HUES64 (cell line): Measurements from ENCODE around the gene GALNT6.
A peak's percentile ranks its signal among the peaks of the same experiment; 100 is the strongest.
"Not testable (repeated sequence)": the region's sequence is repeated elsewhere in the genome, so short reads cannot be mapped to it uniquely, and the experiment has no call there.

ENCODE experiments used
- H3K27ac ChIP-seq: 2 replicates; pipeline ENCODE4 v1.7.0; 2013; ENCODE audit warnings: low read depth, low read length, inconsistent platforms
- H3K27me3 ChIP-seq: 2 replicates; pipeline ENCODE4 v1.6.1; 2013; ENCODE audit warnings: mild to moderate bottlenecking, low read length; ENCODE audit not compliant: insufficient read depth
- H3K36me3 ChIP-seq: 2 replicates; pipeline ENCODE4 v1.6.1; 2013; ENCODE audit warnings: mild to moderate bottlenecking, low read length; ENCODE audit not compliant: insufficient read depth
- H3K4me1 ChIP-seq: 2 replicates; pipeline ENCODE4 v1.6.1; 2013; ENCODE audit warnings: mild to moderate bottlenecking, low read length, moderate library complexity; ENCODE audit not compliant: insufficient read depth
- H3K4me3 ChIP-seq: 2 replicates; pipeline ENCODE4 v1.5.1; 2013; ENCODE audit warnings: mild to moderate bottlenecking, low read length, moderate library complexity
- H3K9ac ChIP-seq: 2 replicates; pipeline ENCODE4 v1.6.1; 2013; ENCODE audit warnings: mild to moderate bottlenecking, low read depth, low read length
- H3K9me3 ChIP-seq: 2 replicates; pipeline ENCODE4 v1.6.1; 2013; ENCODE audit warnings: low read depth, low read length; ENCODE audit not compliant: insufficient read depth
- WGBS: fragments of 150-250, 120-280 bp; methylation state at CpG from one replicate; pipeline ENCODE4 v1.1.7; 2013; ENCODE audit warnings: missing lambda C conversion rate; 5-methylcytosine and 5-hydroxymethylcytosine counted together

The GALNT6 gene

GRCh38 chr12:51320695-51321320 is 70.4 kb downstream of the GALNT6 start:
- H3K27ac ChIP-seq = peak overlapping the region; percentile 91
- no peaks in the 10 kb centered on the region for H3K9me3 ChIP-seq
- peak overlapping the region; percentile 67 for H3K9ac ChIP-seq
- peak overlapping the region; percentile 30; the same call in 1 of the 2 replicates for H3K4me3 ChIP-seq
- WGBS = 14% methylated on average over 3 of the region's 3 CpGs
- no peaks in the 10 kb centered on the region for H3K36me3 ChIP-seq
- no peaks in the 10 kb centered on the region for H3K27me3 ChIP-seq
- H3K4me1 ChIP-seq = peaks cover 43% of the 10 kb centered on the region

DNA sequence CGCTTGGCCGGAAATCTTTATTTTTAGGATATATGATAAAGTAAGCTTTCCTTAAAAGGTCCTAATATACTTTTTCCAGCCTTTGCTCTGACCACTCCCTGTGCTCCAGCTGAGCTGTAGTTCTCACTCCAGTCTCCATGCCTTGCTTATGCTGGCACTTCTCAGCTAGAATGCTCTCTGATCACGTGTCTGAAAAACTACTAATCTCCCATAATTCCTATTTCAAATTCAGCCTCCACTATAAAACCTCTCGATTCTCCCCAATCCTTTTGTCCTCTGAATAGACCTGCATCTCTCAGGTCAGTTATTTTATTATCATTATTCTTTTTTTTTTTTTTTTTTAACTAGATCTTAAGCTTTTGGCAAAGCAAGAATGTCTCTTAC is 70.9 kb downstream of the GALNT6 start:
- 33% methylated on average over 2 of the region's 4 CpGs for WGBS
- Histone ChIP-seq H3K27ac (peak overlapping the region; percentile 85), H3K27me3 (no peaks in the 10 kb centered on the region), H3K9ac (no peak overlapping the region), H3K36me3 (no peaks in the 10 kb centered on the region), H3K9me3 (no peaks in the 10 kb centered on the region), H3K4me3 (no peak overlapping the region), H3K4me1 (peaks cover 43% of the 10 kb centered on the region)

DNA sequence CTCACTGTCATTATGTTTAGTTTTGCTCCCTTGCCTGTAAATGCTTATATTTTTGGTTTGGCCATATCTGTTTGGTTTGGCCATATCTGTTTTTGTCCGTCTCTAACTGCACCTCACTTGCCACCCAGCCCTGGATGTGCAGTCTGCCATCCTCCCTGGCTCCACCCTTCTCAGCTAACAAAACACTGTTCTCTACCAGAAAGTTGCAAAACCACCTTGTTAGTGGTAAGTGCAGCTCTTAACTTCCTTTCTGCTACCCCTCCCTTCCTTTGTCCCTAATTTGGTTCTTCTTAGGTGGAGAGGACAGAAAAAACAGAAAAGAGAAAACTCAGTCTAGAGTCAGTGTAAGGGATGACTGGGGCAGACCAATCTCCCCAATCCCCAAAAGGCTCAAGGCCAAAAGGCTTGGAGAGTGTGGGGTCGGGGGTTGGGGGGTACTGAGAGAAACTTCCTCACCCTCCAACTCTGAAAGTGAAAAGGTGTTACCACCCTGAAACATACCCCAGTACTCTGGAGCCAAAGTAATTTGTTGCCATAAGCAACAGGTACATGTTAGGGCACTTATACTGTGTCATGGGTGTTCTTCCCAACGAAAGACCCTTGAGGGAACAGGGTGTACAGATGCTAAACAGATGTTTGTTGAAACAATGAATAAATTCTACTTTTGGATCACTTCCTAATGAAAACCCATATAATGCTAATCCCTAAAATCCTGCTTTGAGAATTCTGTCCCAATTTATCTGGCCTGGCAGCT is 72.2 kb downstream of the GALNT6 start:
- Histone ChIP-seq H3K27ac (peak overlapping the region; percentile 53), H3K4me1 (peaks cover 43% of the 10 kb centered on the region), H3K27me3 (no peaks in the 10 kb centered on the region), H3K9me3 (no peaks in the 10 kb centered on the region), H3K4me3 (no peak overlapping the region), H3K9ac (no peak overlapping the region), H3K36me3 (no peaks in the 10 kb centered on the region)
- WGBS = 79% methylated on average over 2 of the region's 3 CpGs

GRCh38 chr12:51318057-51318806 is 73.0 kb downstream of the GALNT6 start:
- peaks cover 43% of the 10 kb centered on the region for H3K4me1 ChIP-seq
- not testable (repeated sequence) for H3K9ac ChIP-seq, H3K27me3 ChIP-seq, H3K27ac ChIP-seq, H3K9me3 ChIP-seq, H3K4me3 ChIP-seq, H3K36me3 ChIP-seq
- 92% methylated on average over 7 of the region's 8 CpGs for WGBS

DNA sequence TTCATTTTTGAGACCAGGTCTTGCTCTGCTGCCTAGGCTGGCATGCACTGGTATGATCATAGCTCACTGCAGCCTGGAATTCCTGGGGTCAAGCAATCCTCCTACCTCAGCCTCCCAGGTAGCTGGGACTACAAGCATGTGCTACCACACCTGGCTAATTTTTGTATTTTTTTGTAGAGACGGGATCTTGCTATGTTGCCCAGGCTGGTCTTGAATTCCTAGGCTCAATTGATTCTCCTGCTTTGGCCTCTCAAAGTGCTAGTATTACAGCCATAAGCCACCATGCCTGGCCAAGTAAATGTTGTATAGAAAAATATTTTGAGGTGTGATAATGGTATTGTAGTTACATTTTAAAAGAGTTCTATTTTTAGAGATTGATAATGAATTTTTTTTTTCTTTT is 79.8 kb downstream of the GALNT6 start:
- Histone ChIP-seq H3K27me3 (no peaks in the 10 kb centered on the region), H3K9me3 (no peaks in the 10 kb centered on the region), H3K9ac (no peak overlapping the region), H3K4me3 (no peak overlapping the region), H3K36me3 (no peaks in the 10 kb centered on the region), H3K27ac (no peak overlapping the region), H3K4me1 (no peaks in the 10 kb centered on the region)
- 94% methylated on average over 1 of the region's 1 CpG for WGBS

DNA sequence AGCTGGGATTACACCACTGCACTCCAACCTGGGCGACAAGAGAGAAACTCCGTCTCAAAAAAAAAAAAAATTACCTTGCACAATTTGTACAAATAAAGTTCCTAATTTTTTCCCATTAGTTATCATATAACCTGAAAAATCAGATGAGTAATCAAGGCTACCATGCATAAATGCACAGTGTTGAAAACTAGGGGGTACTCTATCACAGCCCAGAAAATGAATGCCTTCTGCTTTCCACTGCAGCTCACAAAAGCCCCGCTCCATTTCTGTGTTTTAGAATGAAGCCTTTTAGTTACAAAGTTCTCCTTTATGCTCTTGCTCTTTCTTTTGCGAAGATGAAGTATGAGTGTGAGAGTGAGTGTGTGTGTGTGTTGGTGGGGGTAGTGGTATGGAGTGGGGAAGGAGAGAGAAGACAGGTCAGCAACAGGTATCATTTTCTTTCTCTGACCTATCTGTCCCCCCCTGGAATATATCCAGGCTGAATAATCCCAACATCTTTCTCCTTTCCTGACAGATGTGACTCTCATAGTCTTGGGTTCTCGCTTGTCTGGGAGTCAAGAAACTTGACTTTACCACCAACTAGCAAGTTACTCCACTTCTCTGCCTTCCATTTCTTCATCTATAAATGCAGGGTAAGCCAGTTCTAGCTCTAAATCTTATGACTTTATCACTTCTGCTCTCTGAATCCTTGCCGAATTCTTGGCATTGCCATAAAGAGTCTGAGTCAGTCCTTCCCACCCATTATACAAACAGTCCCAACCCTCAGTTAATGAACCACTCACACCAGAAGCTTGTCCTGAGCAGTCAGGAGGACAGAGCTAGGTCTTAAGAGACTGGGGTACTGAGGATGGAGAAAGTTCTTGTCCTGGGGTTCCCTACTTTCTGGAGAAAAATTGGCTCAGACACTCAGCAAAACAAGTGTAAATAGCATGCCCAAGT is 83.3 kb downstream of the GALNT6 start:
- no peaks in the 10 kb centered on the region for H3K9me3 ChIP-seq
- H3K4me3 ChIP-seq = no peak overlapping the region
- H3K9ac ChIP-seq = no peak overlapping the region
- no peaks in the 10 kb centered on the region for H3K4me1 ChIP-seq
- H3K27ac ChIP-seq = no peak overlapping the region
- no peaks in the 10 kb centered on the region for H3K27me3 ChIP-seq
- WGBS = 90% methylated on average over 6 of the region's 6 CpGs
- no peaks in the 10 kb centered on the region for H3K36me3 ChIP-seq

- no peaks in the 10 kb centered on the region for H3K9me3 ChIP-seq
- H3K27me3 ChIP-seq = no peaks in the 10 kb centered on the region
- H3K27ac ChIP-seq = no peak overlapping the region
- no peaks in the 10 kb centered on the region for H3K36me3 ChIP-seq
- no peak overlapping the region for H3K4me3 ChIP-seq
- H3K4me1 ChIP-seq = no peaks in the 10 kb centered on the region
- H3K9ac ChIP-seq = no peak overlapping the region
- WGBS = 91% methylated on average over 5 of the region's 5 CpGs
Observed at GRCh38 chr12:51306507-51306906, 84.7 kb downstream of the GALNT6 start.
